Measurements from ENCODE around the gene WBP11. TPM values are rescaled to one million over a fixed set of nuclear protein-coding genes. Genes with fewer than 3 reads are reported as not detected.

The WBP11 gene
- total RNA-seq, 1 experiment from 2014 or later, result 67.4 TPM

DNA sequence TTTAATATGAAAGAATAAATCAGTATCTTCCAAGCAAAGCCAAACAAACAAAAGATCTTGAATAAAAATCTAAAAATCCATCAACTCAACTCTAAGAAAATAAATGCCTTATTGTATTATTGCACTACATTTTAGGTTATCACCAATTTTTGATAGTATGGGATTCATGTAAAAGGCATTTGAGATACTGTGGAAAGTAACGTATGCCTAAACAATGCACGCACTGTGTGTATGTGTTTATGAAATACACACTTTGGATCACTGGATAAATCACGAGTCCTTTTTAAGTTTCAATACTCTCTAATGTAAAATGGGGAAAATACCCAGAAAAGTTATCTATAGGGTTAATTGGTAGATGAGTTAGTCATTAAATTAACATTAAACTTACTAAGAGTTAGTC, 17.7 kb downstream of the WBP11 start:
- Histone ChIP-seq H4K20me1 (ENCODE audit: insufficient read depth) (no peaks in the 10 kb centered on the region), H3K9ac (ENCODE audit: low read length) (no peak overlapping the region), H3K36me3 (ENCODE audit: control insufficient read depth in 1 of 2, insufficient read depth in 2 of 2, low read length in 2 of 2) (peaks cover 34 to 39% of the 10 kb centered on the region in 2 experiments), H3K4me2 (ENCODE audit: low read length) (no peak overlapping the region), H2AFZ (ENCODE audit: low read depth, low read length, poor library complexity, severe bottlenecking) (no peak overlapping the region), H3K9me2 (ENCODE audit: insufficient read depth) (no peaks in the 10 kb centered on the region), H3K79me2 (ENCODE audit: insufficient read depth, low read length) (peaks cover 5% of the 10 kb centered on the region; the same call in 1 of the 2 replicates), H3K9me3 (ENCODE audit: control insufficient read depth in 1 of 2, insufficient read depth in 1 of 2, low read depth in 1 of 2, low read length in 2 of 2) (no peaks in the 10 kb centered on the region), H3K27ac (ENCODE audit: low read depth, low read length) (no peak overlapping the region), H3K4me3 (replicated peaks in 1 of 2; ENCODE audit: low read depth in 1 of 2, low read length in 2 of 2) (no peak overlapping the region), H3K4me1 (ENCODE audit: control insufficient read depth in 1 of 2, insufficient read depth in 2 of 2, low read length in 2 of 2) (no peaks in the 10 kb centered on the region), H3K27me3 (ENCODE audit: insufficient read depth, low read length) (no peaks in the 10 kb centered on the region)
- ATAC-seq (no peak), DNase-seq (ENCODE audit: low read depth, low spot score) (no peak)
- POLR2A ChIA-PET, result no interaction called here
- TF ChIP-seq, protein P1, sequence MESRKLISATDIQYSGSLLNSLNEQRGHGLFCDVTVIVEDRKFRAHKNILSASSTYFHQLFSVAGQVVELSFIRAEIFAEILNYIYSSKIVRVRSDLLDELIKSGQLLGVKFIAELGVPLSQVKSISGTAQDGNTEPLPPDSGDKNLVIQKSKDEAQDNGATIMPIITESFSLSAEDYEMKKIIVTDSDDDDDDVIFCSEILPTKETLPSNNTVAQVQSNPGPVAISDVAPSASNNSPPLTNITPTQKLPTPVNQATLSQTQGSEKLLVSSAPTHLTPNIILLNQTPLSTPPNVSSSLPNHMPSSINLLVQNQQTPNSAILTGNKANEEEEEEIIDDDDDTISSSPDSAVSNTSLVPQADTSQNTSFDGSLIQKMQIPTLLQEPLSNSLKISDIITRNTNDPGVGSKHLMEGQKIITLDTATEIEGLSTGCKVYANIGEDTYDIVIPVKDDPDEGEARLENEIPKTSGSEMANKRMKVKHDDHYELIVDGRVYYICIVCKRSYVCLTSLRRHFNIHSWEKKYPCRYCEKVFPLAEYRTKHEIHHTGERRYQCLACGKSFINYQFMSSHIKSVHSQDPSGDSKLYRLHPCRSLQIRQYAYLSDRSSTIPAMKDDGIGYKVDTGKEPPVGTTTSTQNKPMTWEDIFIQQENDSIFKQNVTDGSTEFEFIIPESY (IDR thresholded peaks at IDR 0.05; ENCODE audit: extremely low read depth, insufficient replicate concordance, low read length), result no peak
- TF ChIP-seq TCF7L2 (IDR thresholded peaks at IDR 0.05; ENCODE audit: borderline replicate concordance, extremely low read depth, insufficient read depth, insufficient read length), result no peak
- no peak for TF ChIP-seq JUND (IDR thresholded peaks at IDR 0.05)
- no peak for TF ChIP-seq YY1 (IDR thresholded peaks at IDR 0.05; ENCODE audit: extremely low read depth, insufficient replicate concordance, low read depth, low read length)
- no peak for TF ChIP-seq POLR2A (IDR thresholded peaks at IDR 0.05; ENCODE audit: borderline replicate concordance, extremely low read depth, insufficient read depth, insufficient read length)
- no peak for TF ChIP-seq POLR2AphosphoS5 (IDR thresholded peaks at IDR 0.05; ENCODE audit: low read depth, low read length)
- TF ChIP-seq FOSL1 (IDR thresholded peaks at IDR 0.05; ENCODE audit: low read depth), result no peak
- TF ChIP-seq ZNF274 (IDR thresholded peaks at IDR 0.05; ENCODE audit: low read depth, low read length), result no peak
- TF ChIP-seq CBX3 (IDR thresholded peaks at IDR 0.05; ENCODE audit: low read depth), result no peak
- no peak for TF ChIP-seq CEBPB (IDR thresholded peaks at IDR 0.05; ENCODE audit: low read depth)
- TF ChIP-seq SP1 (IDR thresholded peaks at IDR 0.05; ENCODE audit: low read depth), result no peak
- TF ChIP-seq SRF (IDR thresholded peaks at IDR 0.05; ENCODE audit: low read depth), result no peak
- TF ChIP-seq, protein P2, sequence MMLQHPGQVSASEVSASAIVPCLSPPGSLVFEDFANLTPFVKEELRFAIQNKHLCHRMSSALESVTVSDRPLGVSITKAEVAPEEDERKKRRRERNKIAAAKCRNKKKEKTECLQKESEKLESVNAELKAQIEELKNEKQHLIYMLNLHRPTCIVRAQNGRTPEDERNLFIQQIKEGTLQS (IDR thresholded peaks at IDR 0.05), result no peak
- TF ChIP-seq EZH2phosphoT487 (IDR thresholded peaks at IDR 0.05; ENCODE audit: borderline replicate concordance), result no peak
- no peak for TF ChIP-seq ELF1 (IDR thresholded peaks at IDR 0.05; ENCODE audit: borderline replicate concordance, low read depth)
- TF ChIP-seq, protein P3, sequence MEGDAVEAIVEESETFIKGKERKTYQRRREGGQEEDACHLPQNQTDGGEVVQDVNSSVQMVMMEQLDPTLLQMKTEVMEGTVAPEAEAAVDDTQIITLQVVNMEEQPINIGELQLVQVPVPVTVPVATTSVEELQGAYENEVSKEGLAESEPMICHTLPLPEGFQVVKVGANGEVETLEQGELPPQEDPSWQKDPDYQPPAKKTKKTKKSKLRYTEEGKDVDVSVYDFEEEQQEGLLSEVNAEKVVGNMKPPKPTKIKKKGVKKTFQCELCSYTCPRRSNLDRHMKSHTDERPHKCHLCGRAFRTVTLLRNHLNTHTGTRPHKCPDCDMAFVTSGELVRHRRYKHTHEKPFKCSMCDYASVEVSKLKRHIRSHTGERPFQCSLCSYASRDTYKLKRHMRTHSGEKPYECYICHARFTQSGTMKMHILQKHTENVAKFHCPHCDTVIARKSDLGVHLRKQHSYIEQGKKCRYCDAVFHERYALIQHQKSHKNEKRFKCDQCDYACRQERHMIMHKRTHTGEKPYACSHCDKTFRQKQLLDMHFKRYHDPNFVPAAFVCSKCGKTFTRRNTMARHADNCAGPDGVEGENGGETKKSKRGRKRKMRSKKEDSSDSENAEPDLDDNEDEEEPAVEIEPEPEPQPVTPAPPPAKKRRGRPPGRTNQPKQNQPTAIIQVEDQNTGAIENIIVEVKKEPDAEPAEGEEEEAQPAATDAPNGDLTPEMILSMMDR (IDR thresholded peaks at IDR 0.05 in 2 of 3, conservative IDR thresholded peaks at IDR 0.05 in 1 of 3; ENCODE audit: borderline replicate concordance in 1 of 3, insufficient read depth in 1 of 3, low read depth in 2 of 3, low read length in 2 of 3), result no peak
- TF ChIP-seq, protein P4, sequence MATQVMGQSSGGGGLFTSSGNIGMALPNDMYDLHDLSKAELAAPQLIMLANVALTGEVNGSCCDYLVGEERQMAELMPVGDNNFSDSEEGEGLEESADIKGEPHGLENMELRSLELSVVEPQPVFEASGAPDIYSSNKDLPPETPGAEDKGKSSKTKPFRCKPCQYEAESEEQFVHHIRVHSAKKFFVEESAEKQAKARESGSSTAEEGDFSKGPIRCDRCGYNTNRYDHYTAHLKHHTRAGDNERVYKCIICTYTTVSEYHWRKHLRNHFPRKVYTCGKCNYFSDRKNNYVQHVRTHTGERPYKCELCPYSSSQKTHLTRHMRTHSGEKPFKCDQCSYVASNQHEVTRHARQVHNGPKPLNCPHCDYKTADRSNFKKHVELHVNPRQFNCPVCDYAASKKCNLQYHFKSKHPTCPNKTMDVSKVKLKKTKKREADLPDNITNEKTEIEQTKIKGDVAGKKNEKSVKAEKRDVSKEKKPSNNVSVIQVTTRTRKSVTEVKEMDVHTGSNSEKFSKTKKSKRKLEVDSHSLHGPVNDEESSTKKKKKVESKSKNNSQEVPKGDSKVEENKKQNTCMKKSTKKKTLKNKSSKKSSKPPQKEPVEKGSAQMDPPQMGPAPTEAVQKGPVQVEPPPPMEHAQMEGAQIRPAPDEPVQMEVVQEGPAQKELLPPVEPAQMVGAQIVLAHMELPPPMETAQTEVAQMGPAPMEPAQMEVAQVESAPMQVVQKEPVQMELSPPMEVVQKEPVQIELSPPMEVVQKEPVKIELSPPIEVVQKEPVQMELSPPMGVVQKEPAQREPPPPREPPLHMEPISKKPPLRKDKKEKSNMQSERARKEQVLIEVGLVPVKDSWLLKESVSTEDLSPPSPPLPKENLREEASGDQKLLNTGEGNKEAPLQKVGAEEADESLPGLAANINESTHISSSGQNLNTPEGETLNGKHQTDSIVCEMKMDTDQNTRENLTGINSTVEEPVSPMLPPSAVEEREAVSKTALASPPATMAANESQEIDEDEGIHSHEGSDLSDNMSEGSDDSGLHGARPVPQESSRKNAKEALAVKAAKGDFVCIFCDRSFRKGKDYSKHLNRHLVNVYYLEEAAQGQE (IDR thresholded peaks at IDR 0.05; ENCODE audit: low read depth), result no peak
- no peak for TF ChIP-seq RAD21 (IDR thresholded peaks at IDR 0.05; ENCODE audit: low read depth)
- TF ChIP-seq SIN3A (IDR thresholded peaks at IDR 0.05; ENCODE audit: low read depth), result no peak
- intact Hi-C loops (cut with micrococcal nuclease), result no loop called here
- CTCF ChIA-PET, result no interaction called here
- BruUV-seq (replicated peaks), result no TSS peak
- RAD21 ChIA-PET (ENCODE audit: low non-redundant PET in 1 of 2, low total read pairs in 2 of 2, uncharacterized antibody in 2 of 2, unreplicated experiment in 2 of 2), result no interaction called here
